ENCODE data around the gene TBC1D16. TPM values are rescaled to one million over a fixed set of nuclear protein-coding genes. Genes with fewer than 3 reads are reported as not detected.

TBC1D16 gene
- total RNA-seq, 1 donor from 2014 or later, result 24.7 TPM

DNA sequence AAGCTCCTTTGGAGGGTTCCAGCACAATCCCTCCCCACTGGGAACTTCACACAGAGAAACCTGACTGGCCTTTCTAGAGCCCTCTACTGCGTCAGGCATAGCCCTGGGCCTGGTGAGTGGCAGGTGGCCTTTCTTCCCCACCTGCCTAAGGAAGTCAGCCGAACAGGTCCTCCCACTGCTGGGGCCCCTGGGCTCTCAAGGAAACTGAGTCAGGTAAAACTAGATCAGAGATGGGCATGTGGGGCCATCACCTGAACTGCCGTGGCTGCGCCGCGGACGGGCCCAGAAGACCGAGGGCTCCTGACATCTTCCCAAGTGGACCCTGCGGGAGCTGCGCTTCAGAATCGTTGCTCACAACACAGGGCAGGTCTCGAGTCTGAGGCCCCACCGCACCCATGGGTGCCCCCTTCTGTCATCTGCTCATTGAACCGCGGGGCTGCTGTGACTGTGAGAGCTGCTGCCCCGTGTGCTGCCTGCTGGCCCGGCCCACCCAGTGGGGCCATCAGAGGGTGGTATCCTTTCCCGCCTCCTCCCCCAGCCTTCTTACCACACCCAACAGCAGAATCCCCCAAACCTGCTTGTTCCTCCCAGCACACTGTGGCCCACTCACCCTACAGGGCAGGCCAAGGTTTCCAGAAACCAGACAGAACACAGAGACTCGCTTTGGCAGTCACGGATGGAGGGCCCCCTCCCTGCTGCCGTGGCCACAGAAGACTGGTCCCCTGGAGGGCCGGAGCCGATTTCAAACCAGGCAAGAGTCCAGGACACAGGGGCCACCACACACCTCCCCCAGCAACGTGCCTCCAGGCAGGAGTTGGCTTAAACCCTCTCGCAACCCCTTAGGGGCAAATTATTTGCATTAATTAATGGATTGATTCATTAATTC, 81.1 kb downstream of the TBC1D16 start:
- DNase-seq (peak; percentile 35), ATAC-seq (no peak)
- Histone ChIP-seq H3K27me3 (ENCODE audit: low read depth) (no peaks in the 10 kb centered on the region), H3K27ac (no peak overlapping the region), H3K4me1 (peaks cover 19% of the 10 kb centered on the region), H3K36me3 (peaks cover 8% of the 10 kb centered on the region), H3K9me3 (no peaks in the 10 kb centered on the region), H3K4me3 (no peak overlapping the region)
- TF ChIP-seq, protein P1, sequence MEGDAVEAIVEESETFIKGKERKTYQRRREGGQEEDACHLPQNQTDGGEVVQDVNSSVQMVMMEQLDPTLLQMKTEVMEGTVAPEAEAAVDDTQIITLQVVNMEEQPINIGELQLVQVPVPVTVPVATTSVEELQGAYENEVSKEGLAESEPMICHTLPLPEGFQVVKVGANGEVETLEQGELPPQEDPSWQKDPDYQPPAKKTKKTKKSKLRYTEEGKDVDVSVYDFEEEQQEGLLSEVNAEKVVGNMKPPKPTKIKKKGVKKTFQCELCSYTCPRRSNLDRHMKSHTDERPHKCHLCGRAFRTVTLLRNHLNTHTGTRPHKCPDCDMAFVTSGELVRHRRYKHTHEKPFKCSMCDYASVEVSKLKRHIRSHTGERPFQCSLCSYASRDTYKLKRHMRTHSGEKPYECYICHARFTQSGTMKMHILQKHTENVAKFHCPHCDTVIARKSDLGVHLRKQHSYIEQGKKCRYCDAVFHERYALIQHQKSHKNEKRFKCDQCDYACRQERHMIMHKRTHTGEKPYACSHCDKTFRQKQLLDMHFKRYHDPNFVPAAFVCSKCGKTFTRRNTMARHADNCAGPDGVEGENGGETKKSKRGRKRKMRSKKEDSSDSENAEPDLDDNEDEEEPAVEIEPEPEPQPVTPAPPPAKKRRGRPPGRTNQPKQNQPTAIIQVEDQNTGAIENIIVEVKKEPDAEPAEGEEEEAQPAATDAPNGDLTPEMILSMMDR (IDR thresholded peaks at IDR 0.05), result no peak
- intact Hi-C loops (cut with DNase I), result no loop called here

- H3K4me3 ChIP-seq, result no peak overlapping the region
- peaks cover 20% of the 10 kb centered on the region for H3K36me3 ChIP-seq
- H3K9me3 ChIP-seq, result no peaks in the 10 kb centered on the region
- intact Hi-C loops (cut with DNase I), result no loop called here
- H3K4me1 ChIP-seq, result peaks cover 19% of the 10 kb centered on the region
- no peak overlapping the region for H3K27ac ChIP-seq
- ATAC-seq, result no peak
- no peaks in the 10 kb centered on the region for H3K27me3 ChIP-seq (ENCODE audit: low read depth)
- DNase-seq, result no peak
- TF ChIP-seq, protein P1 (IDR thresholded peaks at IDR 0.05), result no peak
Measured at GRCh38 chr17:79953335-79953734, 82.3 kb downstream of the TBC1D16 start.

GRCh38 chr17:79952901-79953300, 82.8 kb downstream of the TBC1D16 start:
- ATAC-seq (no peak), DNase-seq (no peak)
- intact Hi-C loops (cut with DNase I), result no loop called here
- Histone ChIP-seq H3K27me3 (ENCODE audit: low read depth) (no peaks in the 10 kb centered on the region), H3K36me3 (peaks cover 21% of the 10 kb centered on the region), H3K9me3 (no peaks in the 10 kb centered on the region), H3K27ac (peak overlapping the region; percentile 75), H3K4me3 (no peak overlapping the region), H3K4me1 (peaks cover 19% of the 10 kb centered on the region)
- TF ChIP-seq, protein P1 (IDR thresholded peaks at IDR 0.05), result no peak

DNA sequence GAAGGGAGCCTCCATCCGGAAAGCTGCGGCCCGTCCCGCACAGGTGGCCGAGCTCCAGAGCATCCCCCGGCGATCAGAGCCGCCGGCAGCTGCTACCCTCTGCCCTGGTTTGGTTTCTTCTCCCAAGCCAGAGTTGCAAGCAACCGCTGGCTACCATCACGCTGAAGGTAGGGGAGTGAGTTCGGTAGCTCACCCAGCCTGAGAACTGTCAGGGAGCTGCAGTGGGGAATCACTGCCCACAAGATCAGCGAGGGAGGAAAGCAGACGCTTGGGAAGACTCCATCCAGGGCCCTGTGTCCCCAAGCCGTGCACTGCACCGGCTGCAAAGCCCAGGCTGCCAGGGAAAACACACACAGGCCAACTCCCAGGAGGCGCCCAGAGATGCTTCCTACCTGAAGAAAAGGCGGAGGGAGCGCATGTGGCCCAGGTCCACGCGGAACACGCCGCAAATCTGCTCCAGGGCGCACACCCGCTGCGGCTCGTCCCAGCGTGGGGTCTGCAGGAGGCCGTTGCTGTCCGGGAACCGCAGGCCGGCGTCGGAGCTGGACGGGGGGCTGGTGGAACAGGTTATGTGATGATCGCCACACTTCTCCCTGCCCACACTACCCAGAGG, 83.3 kb downstream of the TBC1D16 start:
- DNase-seq, result peak; percentile 30
- Histone ChIP-seq H3K27me3 (ENCODE audit: low read depth) (no peaks in the 10 kb centered on the region), H3K36me3 (peaks cover 26% of the 10 kb centered on the region), H3K9me3 (no peaks in the 10 kb centered on the region), H3K4me1 (peaks cover 19% of the 10 kb centered on the region), H3K27ac (peak overlapping the region; percentile 75), H3K4me3 (peak overlapping the region; percentile 7)
- no peak for ATAC-seq
- TF ChIP-seq, protein P1 (IDR thresholded peaks at IDR 0.05), result no peak
- intact Hi-C loops (cut with DNase I), result no loop called here

DNA sequence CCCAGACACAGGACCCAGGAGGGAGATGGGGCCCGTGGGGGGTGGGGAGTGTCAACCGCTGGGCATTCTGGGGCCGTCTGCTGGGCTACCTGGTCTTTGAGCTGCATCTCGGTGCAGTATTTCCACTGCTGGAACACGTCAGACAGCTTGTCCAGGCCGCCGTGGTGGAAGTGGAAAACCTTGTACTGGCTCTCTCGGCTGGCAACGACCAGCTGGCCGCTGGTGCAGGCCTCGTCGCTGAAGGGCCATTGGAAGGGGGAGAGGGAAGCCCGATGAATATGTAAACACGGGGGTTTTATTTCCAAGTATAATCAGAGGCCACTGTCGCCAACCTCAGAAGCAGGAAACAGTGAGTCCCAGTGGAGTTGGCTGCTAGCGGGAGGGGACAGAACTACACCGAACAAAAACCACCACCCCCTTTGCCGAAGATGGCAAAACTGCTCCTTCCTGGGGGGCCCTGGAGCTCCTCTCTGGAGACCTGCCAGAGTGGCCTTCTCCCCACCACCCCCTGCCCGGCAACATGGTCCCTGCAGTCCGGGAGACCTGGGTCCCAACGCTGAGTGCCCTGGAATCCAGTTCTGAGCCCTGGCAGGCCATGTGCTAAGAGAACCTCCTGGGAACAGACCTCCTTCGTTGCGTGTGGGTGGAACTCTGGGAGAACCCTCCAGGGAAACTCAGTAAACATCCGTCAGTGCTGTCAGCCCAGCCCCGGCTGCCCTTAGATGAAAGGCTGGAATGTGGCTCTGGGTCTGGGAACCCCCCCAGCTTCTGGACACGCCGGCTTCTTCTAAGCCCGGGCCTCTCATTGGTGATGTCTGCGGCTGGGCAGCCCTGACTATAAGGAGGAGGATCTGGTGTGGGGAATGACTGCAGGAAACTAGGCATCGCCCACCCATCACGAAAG, 84.1 kb downstream of the TBC1D16 start:
- intact Hi-C loops (cut with DNase I), result no loop called here
- TF ChIP-seq, protein P1 (IDR thresholded peaks at IDR 0.05), result no peak
- DNase-seq, result peak; percentile 78
- no peaks in the 10 kb centered on the region for H3K27me3 ChIP-seq (ENCODE audit: low read depth)
- H3K27ac ChIP-seq, result peak overlapping the region; percentile 75
- peaks cover 34% of the 10 kb centered on the region for H3K36me3 ChIP-seq
- peaks cover 19% of the 10 kb centered on the region for H3K4me1 ChIP-seq
- H3K9me3 ChIP-seq, result no peaks in the 10 kb centered on the region
- peak overlapping the region; percentile 7 for H3K4me3 ChIP-seq
- ATAC-seq, result peak; percentile 90 to 91

Measured in lower lobe of right lung (tissue), 2 donors.